Chondrocyte (in vitro differentiated cells): Measurements from ENCODE around the gene ASCL2. TPM values are rescaled to one million over a fixed set of nuclear protein-coding genes. Genes with fewer than 3 reads are reported as not detected.

ENCODE experiments used
- DNase-seq: peaks from one replicate; pipeline ENCODE4 v3.0.0; 2021; ENCODE audit warnings: mixed read lengths, low spot score
- H3K27ac Mint-ChIP-seq: one replicate; pipeline ENCODE4 v1.8.0; 2021; ENCODE audit warnings: mild to moderate bottlenecking, moderate library complexity, mixed read lengths; ENCODE audit not compliant: unreplicated experiment
- H3K27me3 Mint-ChIP-seq: 2 replicates; pipeline ENCODE4 v1.8.0; 2021; ENCODE audit warnings: low read depth, mixed read lengths
- H3K36me3 Mint-ChIP-seq: 2 replicates; pipeline ENCODE4 v1.8.0; 2021; ENCODE audit warnings: low read depth, mixed read lengths
- H3K4me1 Mint-ChIP-seq: 2 replicates; pipeline ENCODE4 v1.8.0; 2021; ENCODE audit warnings: low read depth, mild to moderate bottlenecking, mixed read lengths
- H3K4me3 Mint-ChIP-seq: one replicate; pipeline ENCODE4 v1.8.0; 2021; ENCODE audit warnings: mild to moderate bottlenecking, moderate library complexity, mixed read lengths; ENCODE audit not compliant: unreplicated experiment
- H3K9me3 Mint-ChIP-seq: 2 replicates; pipeline ENCODE4 v1.8.0; 2021; ENCODE audit warnings: low read depth, mixed read lengths
- CTCF ChIP-seq: fragments of 200-600 bp; sonication (generic); IDR thresholded peaks from 2 replicates; pipeline ENCODE4 v1.5.0; 2021; ENCODE audit warnings: antibody characterized with exemption, mild to moderate bottlenecking, moderate library complexity
- total RNA-seq: library from RNA; stranded (reverse); gene quantifications from 3 replicates; pipeline ENCODE4 v1.2.1, GENCODE V29; 2021

ASCL2 gene
- total RNA-seq, 1 donor from 2014 or later = not detected

- Mint-ChIP-seq H3K27me3 (no peaks in the 10 kb centered on the region), H3K9me3 (peaks cover 5% of the 10 kb centered on the region), H3K36me3 (no peaks in the 10 kb centered on the region), H3K27ac (no peak overlapping the region), H3K4me1 (peaks cover 9% of the 10 kb centered on the region), H3K4me3 (no peak overlapping the region)
- TF ChIP-seq CTCF = no peak
- DNase-seq = no peak
Observed at GRCh38 chr11:2316963-2317244, 46.5 kb upstream of the ASCL2 start.

GRCh38 chr11:2316169-2316962 lies 46.0 kb upstream of the ASCL2 start:
- H3K27me3 Mint-ChIP-seq = no peaks in the 10 kb centered on the region
- no peak overlapping the region for H3K27ac Mint-ChIP-seq
- TF ChIP-seq CTCF = no peak
- H3K4me1 Mint-ChIP-seq = peaks cover 9% of the 10 kb centered on the region
- H3K9me3 Mint-ChIP-seq = peaks cover 5% of the 10 kb centered on the region
- no peaks in the 10 kb centered on the region for H3K36me3 Mint-ChIP-seq
- DNase-seq = no peak
- H3K4me3 Mint-ChIP-seq = no peak overlapping the region

GRCh38 chr11:2315395-2316168 lies 45.2 kb upstream of the ASCL2 start:
- Mint-ChIP-seq H3K27ac (peak overlapping the region; percentile 54), H3K4me3 (no peak overlapping the region), H3K27me3 (no peaks in the 10 kb centered on the region), H3K36me3 (no peaks in the 10 kb centered on the region), H3K9me3 (peaks cover 5% of the 10 kb centered on the region), H3K4me1 (peaks cover 9% of the 10 kb centered on the region)
- no peak for TF ChIP-seq CTCF
- DNase-seq = no peak

GRCh38 chr11:2314525-2315394 lies 44.4 kb upstream of the ASCL2 start:
- DNase-seq = no peak
- Mint-ChIP-seq H3K9me3 (peaks cover 5% of the 10 kb centered on the region), H3K4me1 (peaks cover 9% of the 10 kb centered on the region), H3K27me3 (no peaks in the 10 kb centered on the region), H3K27ac (peak overlapping the region; percentile 64), H3K4me3 (no peak overlapping the region), H3K36me3 (no peaks in the 10 kb centered on the region)
- TF ChIP-seq CTCF = no peak

GRCh38 chr11:2314136-2314524 lies 43.7 kb upstream of the ASCL2 start:
- TF ChIP-seq CTCF = no peak
- no peak overlapping the region for H3K4me3 Mint-ChIP-seq
- H3K4me1 Mint-ChIP-seq = peaks cover 9% of the 10 kb centered on the region
- no peak overlapping the region for H3K27ac Mint-ChIP-seq
- H3K9me3 Mint-ChIP-seq = peaks cover 5% of the 10 kb centered on the region
- DNase-seq = no peak
- H3K36me3 Mint-ChIP-seq = no peaks in the 10 kb centered on the region
- H3K27me3 Mint-ChIP-seq = no peaks in the 10 kb centered on the region
